Activated CD4-positive, alpha-beta T cell treated with anti-CD3 and anti-CD28 coated beads, Interleukin-2, amount 10 ng/mL, durations not matched to agents 7 days and 5 days (primary cell): ENCODE data around the gene RBM42. TPM values are rescaled to one million over a fixed set of nuclear protein-coding genes. Genes with fewer than 3 reads are reported as not detected.

Experiments used
- CTCF ChIA-PET: fragments of 350-600 bp; sonication (Branson Sonifier 250); formaldehyde crosslinking; loops from one replicate; lab custom pipeline; 2021; ENCODE audit warnings: antibody characterized with exemption; lab: Charles Lee
- POLR2A ChIA-PET: fragments of 350-600 bp; sonication (Branson Sonifier 250); formaldehyde crosslinking; loops from one replicate; lab custom pipeline; 2021; ENCODE audit warnings: antibody characterized with exemption; lab: Charles Lee
- DNase-seq: peaks from one replicate; pipeline ENCODE4 v3.0.0-alpha.2; 2020
- H3K27ac Mint-ChIP-seq: one replicate; pipeline ENCODE4 v1.8.0; 2021; ENCODE audit warnings: mild to moderate bottlenecking, moderate library complexity, mixed read lengths
- H3K27me3 Mint-ChIP-seq: one replicate; pipeline ENCODE4 v1.8.0; 2021; ENCODE audit warnings: mixed read lengths
- H3K36me3 Mint-ChIP-seq: one replicate; pipeline ENCODE4 v1.8.0; 2021; ENCODE audit warnings: low read depth, mixed read lengths
- H3K4me1 Mint-ChIP-seq: one replicate; pipeline ENCODE4 v1.8.0; 2021; ENCODE audit warnings: mixed read lengths
- H3K4me3 Mint-ChIP-seq: one replicate; pipeline ENCODE4 v1.8.0; 2021; ENCODE audit warnings: mild to moderate bottlenecking, moderate library complexity, mixed read lengths
- H3K9me3 Mint-ChIP-seq: one replicate; pipeline ENCODE4 v1.8.0; 2021; ENCODE audit warnings: mixed read lengths
- total RNA-seq, 2 experiments: library from RNA; stranded (reverse); gene quantifications; one replicate each; pipeline ENCODE4 v1.2.3, GENCODE V29; 2021

The RBM42 gene
- total RNA-seq, 2 experiments from 2014 or later, result 100 to 112 TPM

GRCh38 chr19:35628264-35628564 lies 622 bp upstream of the RBM42 start:
- H3K4me3 Mint-ChIP-seq, result peak overlapping the region; percentile 97
- POLR2A ChIA-PET, result interaction anchor here (0.6 kb wide), 1 partner anchor 298 kb away, joined by 3 read pairs; no protein-coding TSS in a partner anchor
- no peak for DNase-seq

DNA sequence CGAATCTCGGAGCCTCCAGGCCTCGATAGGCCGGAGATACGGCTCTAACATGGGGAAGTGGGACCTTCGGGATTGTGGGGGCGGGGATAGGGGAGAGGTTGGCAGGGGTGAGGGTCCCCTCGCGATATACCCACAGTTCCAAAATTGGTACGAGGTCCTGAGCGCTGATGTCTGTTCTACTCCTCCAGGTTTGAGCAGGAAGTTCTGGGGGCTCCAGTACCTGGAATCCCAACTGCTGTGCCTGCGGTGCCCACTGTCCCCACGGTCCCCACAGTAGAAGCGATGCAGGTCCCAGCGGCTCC lies 447 bp downstream of the RBM42 start:
- ChIA-PET CTCF (interaction anchor here (1.0 kb wide), 1 partner anchor 18 kb away, joined by 3 read pairs; no protein-coding TSS in a partner anchor), POLR2A (no interaction called here)
- DNase-seq, result no peak
- H3K27ac Mint-ChIP-seq, result peak overlapping the region; percentile 99
- peak overlapping the region; percentile 97 for H3K4me3 Mint-ChIP-seq
- H3K4me1 Mint-ChIP-seq, result peaks cover 18% of the 10 kb centered on the region
- peaks cover 28% of the 10 kb centered on the region for H3K36me3 Mint-ChIP-seq
- no peaks in the 10 kb centered on the region for H3K27me3 Mint-ChIP-seq
- H3K9me3 Mint-ChIP-seq, result no peaks in the 10 kb centered on the region

More at GRCh38 chr19:35628264-35628564, 622 bp upstream of the RBM42 start:
- Mint-ChIP-seq H3K4me1 (peaks cover 18% of the 10 kb centered on the region), H3K36me3 (peaks cover 28% of the 10 kb centered on the region), H3K9me3 (no peaks in the 10 kb centered on the region), H3K27ac (peak overlapping the region; percentile 99), H3K27me3 (no peaks in the 10 kb centered on the region)
- CTCF ChIA-PET, result no interaction called here

- Mint-ChIP-seq H3K4me1 (peaks cover 11% of the 10 kb centered on the region), H3K36me3 (peaks cover 47% of the 10 kb centered on the region), H3K9me3 (no peaks in the 10 kb centered on the region), H3K27ac (no peak overlapping the region), H3K27me3 (no peaks in the 10 kb centered on the region), H3K4me3 (no peak overlapping the region)
- ChIA-PET POLR2A (no interaction called here), CTCF (no interaction called here)
- DNase-seq, result no peak
Observed at GRCh38 chr19:35633727-35634440, 5.0 kb downstream of the RBM42 start.

DNA sequence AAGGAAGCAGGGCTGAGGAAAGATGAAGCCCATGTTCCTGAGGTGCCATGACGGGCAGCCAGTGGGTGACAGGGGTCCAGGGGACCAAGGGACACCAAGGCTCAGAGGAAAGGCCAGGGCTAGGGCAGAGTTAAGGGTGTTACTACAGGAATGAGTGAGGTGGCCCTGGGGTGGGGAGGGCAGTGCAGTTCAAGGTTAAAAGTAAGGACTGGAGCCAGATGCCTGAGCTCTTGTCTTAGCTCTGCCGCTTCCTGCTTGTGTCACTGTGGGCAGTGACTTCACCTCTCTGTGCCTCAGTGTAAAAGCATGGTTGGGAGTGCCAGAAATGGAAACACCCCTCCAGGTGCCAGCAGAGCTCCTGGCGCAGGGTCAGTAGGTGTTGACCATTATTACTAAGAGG lies 7.8 kb downstream of the RBM42 start:
- ChIA-PET POLR2A (no interaction called here), CTCF (interaction anchor here (1.0 to 1.3 kb wide), 2 partner anchors 8 to 56 kb away, joined by 3 to 4 read pairs; no protein-coding TSS in a partner anchor)
- no peaks in the 10 kb centered on the region for H3K9me3 Mint-ChIP-seq
- H3K27ac Mint-ChIP-seq, result peak overlapping the region; percentile 13
- no peak for DNase-seq
- no peak overlapping the region for H3K4me3 Mint-ChIP-seq
- H3K4me1 Mint-ChIP-seq, result peaks cover 6% of the 10 kb centered on the region
- H3K36me3 Mint-ChIP-seq, result peaks cover 36% of the 10 kb centered on the region
- H3K27me3 Mint-ChIP-seq, result no peaks in the 10 kb centered on the region

- Mint-ChIP-seq H3K36me3 (peaks cover 34% of the 10 kb centered on the region), H3K4me1 (peaks cover 10% of the 10 kb centered on the region), H3K4me3 (no peak overlapping the region), H3K27ac (no peak overlapping the region), H3K27me3 (no peaks in the 10 kb centered on the region), H3K9me3 (no peaks in the 10 kb centered on the region)
- DNase-seq, result no peak
- ChIA-PET CTCF (interaction anchor here (1.3 kb wide), 1 partner anchor 56 kb away, joined by 3 read pairs; no protein-coding TSS in a partner anchor), POLR2A (no interaction called here)
Observed at GRCh38 chr19:35637165-35637564, 8.3 kb downstream of the RBM42 start.

DNA sequence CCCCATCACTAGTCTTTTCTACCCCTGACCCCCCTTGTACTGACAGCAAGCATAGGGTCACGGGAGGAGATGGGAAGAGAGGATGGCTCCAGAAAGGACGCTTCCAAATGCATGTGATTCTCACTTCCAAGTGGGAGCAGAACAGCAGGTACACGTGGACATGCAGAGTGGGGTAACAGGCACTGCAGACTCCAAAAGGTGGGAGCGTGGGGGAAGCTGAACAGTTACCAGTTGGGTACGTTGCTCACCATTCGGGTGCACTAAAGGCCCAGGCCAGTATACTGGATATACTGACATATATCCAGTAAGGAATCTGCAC lies 10.4 kb downstream of the RBM42 start:
- Mint-ChIP-seq H3K4me3 (no peak overlapping the region), H3K27me3 (no peaks in the 10 kb centered on the region), H3K4me1 (peaks cover 19% of the 10 kb centered on the region), H3K36me3 (peaks cover 20% of the 10 kb centered on the region), H3K9me3 (no peaks in the 10 kb centered on the region), H3K27ac (no peak overlapping the region)
- no peak for DNase-seq
- CTCF ChIA-PET, result interaction anchor here (0.6 to 1.4 kb wide), 2 partner anchors 8 to 12 kb away, joined by 5 read pairs; no protein-coding TSS in a partner anchor
- POLR2A ChIA-PET, result no interaction called here

- ChIA-PET POLR2A (no interaction called here), CTCF (interaction anchor here (0.6 to 1.4 kb wide), 2 partner anchors 9 to 12 kb away, joined by 5 read pairs; no protein-coding TSS in a partner anchor)
- no peak overlapping the region for H3K4me3 Mint-ChIP-seq
- H3K9me3 Mint-ChIP-seq, result no peaks in the 10 kb centered on the region
- peak overlapping the region; percentile 7 for H3K27ac Mint-ChIP-seq
- peaks cover 25% of the 10 kb centered on the region for H3K4me1 Mint-ChIP-seq
- no peak for DNase-seq
- H3K27me3 Mint-ChIP-seq, result no peaks in the 10 kb centered on the region
- peaks cover 18% of the 10 kb centered on the region for H3K36me3 Mint-ChIP-seq
Observed at GRCh38 chr19:35639863-35640262, 11.0 kb downstream of the RBM42 start.

- H3K36me3 Mint-ChIP-seq, result peaks cover 13% of the 10 kb centered on the region
- ChIA-PET POLR2A (no interaction called here), CTCF (interaction anchor here (0.6 kb wide), 1 partner anchor 273 kb away, joined by 3 read pairs; no protein-coding TSS in a partner anchor)
- peak within 1 kb of the TSS; percentile 66 for H3K27ac Mint-ChIP-seq
- DNase-seq, result peak; percentile 47
- peaks cover 38% of the 10 kb centered on the region for H3K4me1 Mint-ChIP-seq
- peak within 1 kb of the TSS; percentile 72 for H3K4me3 Mint-ChIP-seq
- H3K9me3 Mint-ChIP-seq, result no peaks in the 10 kb centered on the region
- H3K27me3 Mint-ChIP-seq, result no peaks in the 10 kb centered on the region
Observed at GRCh38 chr19:35641515-35642151, 12.8 kb downstream of the RBM42 start, which contains the start of gene ETV2. ETV2 (plus strand) TSS chr19:35641745; CDS start chr19:35642461, 716 bp downstream.

GRCh38 chr19:35642312-35642711 lies 13.5 kb downstream of the RBM42 start:
- Mint-ChIP-seq H3K36me3 (peaks cover 6% of the 10 kb centered on the region), H3K27me3 (no peaks in the 10 kb centered on the region), H3K9me3 (no peaks in the 10 kb centered on the region), H3K27ac (peak overlapping the region; percentile 66), H3K4me1 (peaks cover 40% of the 10 kb centered on the region), H3K4me3 (peak overlapping the region; percentile 72)
- DNase-seq, result no peak
- ChIA-PET CTCF (interaction anchor here (0.6 kb wide), 1 partner anchor 272 kb away, joined by 3 read pairs; no protein-coding TSS in a partner anchor), POLR2A (no interaction called here)

- Mint-ChIP-seq H3K36me3 (peaks cover 4% of the 10 kb centered on the region), H3K9me3 (no peaks in the 10 kb centered on the region), H3K4me3 (peak overlapping the region; percentile 72), H3K27ac (peak overlapping the region; percentile 66), H3K27me3 (no peaks in the 10 kb centered on the region), H3K4me1 (peaks cover 42% of the 10 kb centered on the region)
- CTCF ChIA-PET, result no interaction called here
- POLR2A ChIA-PET, result no interaction called here
- DNase-seq, result no peak
Observed at GRCh38 chr19:35642798-35643254, 14.0 kb downstream of the RBM42 start.

DNA sequence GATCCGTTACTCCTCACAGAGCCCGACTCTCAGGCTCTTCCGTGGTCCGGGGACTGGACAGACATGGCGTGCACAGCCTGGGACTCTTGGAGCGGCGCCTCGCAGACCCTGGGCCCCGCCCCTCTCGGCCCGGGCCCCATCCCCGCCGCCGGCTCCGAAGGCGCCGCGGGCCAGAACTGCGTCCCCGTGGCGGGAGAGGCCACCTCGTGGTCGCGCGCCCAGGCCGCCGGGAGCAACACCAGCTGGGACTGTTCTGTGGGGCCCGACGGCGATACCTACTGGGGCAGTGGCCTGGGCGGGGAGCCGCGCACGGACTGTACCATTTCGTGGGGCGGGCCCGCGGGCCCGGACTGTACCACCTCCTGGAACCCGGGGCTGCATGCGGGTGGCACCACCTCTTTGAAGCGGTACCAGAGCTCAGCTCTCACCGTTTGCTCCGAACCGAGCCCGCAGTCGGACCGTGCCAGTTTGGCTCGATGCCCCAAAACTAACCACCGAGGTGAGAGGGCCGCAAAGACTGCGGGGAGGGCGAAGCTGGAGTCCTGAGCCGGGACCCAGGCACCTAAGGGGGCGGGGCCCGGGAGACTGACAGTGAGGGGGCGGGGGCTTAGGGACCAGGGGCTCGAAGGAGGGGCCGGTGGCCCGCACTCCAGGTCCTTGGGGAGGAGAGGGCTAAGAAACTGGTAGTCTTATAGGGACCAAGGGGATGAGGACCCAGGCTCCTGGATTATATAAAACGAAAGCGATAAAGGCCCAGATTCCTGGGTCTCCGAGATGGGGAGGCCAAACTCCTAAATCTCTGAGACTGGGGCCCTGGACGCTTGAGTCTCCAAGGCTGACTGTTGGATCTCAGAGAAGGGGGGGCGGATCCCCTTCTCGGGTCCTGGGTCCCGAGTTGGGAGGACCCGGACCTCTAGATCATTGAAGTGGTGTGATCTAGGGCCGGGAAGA lies 14.7 kb downstream of the RBM42 start:
- peak overlapping the region; percentile 72 for H3K4me3 Mint-ChIP-seq
- CTCF ChIA-PET, result interaction anchor here (0.8 to 1.5 kb wide), 4 partner anchors 7 to 51 kb away, joined by 3 to 4 read pairs (median 3); no protein-coding TSS in a partner anchor
- peak; percentile 86 for DNase-seq
- H3K36me3 Mint-ChIP-seq, result no peaks in the 10 kb centered on the region
- POLR2A ChIA-PET, result no interaction called here
- peaks cover 44% of the 10 kb centered on the region for H3K4me1 Mint-ChIP-seq
- peak overlapping the region; percentile 91 for H3K27ac Mint-ChIP-seq
- H3K9me3 Mint-ChIP-seq, result no peaks in the 10 kb centered on the region
- H3K27me3 Mint-ChIP-seq, result no peaks in the 10 kb centered on the region

DNA sequence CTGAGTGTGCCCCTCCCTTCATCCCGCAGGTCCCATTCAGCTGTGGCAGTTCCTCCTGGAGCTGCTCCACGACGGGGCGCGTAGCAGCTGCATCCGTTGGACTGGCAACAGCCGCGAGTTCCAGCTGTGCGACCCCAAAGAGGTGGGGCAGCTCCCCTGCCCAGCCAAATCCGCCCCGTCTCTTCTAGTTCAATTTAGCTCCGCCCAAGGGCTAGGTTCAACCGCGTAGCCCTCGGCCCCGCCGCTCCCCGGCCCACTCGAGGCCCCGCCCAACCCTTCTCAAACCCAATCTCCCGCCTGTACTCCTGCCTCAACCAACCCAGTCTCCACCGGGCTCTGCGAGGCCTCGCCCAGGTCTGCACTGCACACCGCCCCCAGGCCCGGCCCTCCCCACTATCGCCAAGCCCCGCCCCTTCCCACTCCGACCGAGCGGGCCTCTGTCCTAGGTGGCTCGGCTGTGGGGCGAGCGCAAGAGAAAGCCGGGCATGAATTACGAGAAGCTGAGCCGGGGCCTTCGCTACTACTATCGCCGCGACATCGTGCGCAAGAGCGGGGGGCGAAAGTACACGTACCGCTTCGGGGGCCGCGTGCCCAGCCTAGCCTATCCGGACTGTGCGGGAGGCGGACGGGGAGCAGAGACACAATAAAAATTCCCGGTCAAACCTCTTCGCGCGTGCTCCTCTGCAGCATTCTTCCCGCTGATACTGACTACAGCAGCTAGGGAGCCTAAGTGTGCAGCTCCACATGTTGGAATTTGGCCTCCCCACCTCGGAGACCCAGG lies 15.6 kb downstream of the RBM42 start:
- peaks cover 44% of the 10 kb centered on the region for H3K4me1 Mint-ChIP-seq
- H3K4me3 Mint-ChIP-seq, result peak overlapping the region; percentile 72
- H3K27ac Mint-ChIP-seq, result peak overlapping the region; percentile 91
- ChIA-PET POLR2A (no interaction called here), CTCF (interaction anchor here (0.8 to 1.5 kb wide), 5 partner anchors 8 to 50 kb away, joined by 3 to 5 read pairs (median 3); no protein-coding TSS in a partner anchor)
- no peaks in the 10 kb centered on the region for H3K27me3 Mint-ChIP-seq
- peak; percentile 98 for DNase-seq
- no peaks in the 10 kb centered on the region for H3K9me3 Mint-ChIP-seq
- no peaks in the 10 kb centered on the region for H3K36me3 Mint-ChIP-seq
